GM18861 (cell line): ENCODE results near the gene CXCR4.
A peak's percentile ranks its signal among the peaks of the same experiment; 100 is the strongest.

Experiments
- ATAC-seq: cut with Tn5 transposase; IDR thresholded peaks from one replicate; pipeline ENCODE4 v1.9.1; 2021; ENCODE audit not compliant: unreplicated experiment

Gene CXCR4

GRCh38 chr2:136117909-136118818 is at the start of gene CXCR4:
Gene CXCR4, minus strand, starts transcription at chr2:136118149. Its CDS starts 89 bp downstream, at chr2:136118060.
- no peak for ATAC-seq

DNA sequence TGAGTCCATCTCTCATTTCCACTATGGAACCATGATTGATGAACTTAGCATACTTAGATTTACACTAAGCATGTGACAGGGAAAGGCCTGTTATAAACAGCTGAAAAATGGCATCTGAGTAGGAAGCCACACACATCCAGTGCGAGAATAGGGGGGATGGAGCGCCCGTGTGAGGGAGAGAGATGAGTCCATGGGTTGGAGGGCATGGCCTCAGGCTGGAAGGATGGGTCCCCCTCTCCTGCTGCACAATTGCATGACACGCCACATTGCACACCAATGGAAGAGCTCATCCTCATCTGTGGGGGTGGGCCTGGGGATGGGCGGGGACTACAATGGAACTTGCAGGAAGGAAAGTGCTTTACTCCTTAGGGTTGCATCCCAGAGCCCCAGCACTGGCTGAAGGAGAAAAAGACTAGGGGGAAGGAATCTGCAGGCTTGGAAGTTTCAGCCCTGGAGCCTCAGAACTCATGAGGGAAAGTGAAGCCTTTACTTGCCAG is 46.4 kb upstream of the CXCR4 start:
- no peak for ATAC-seq

GRCh38 chr2:136162438-136162837 is 44.5 kb upstream of the CXCR4 start:
- ATAC-seq = no peak

GRCh38 chr2:136156411-136156810 is 38.5 kb upstream of the CXCR4 start:
- ATAC-seq = no peak

- ATAC-seq = no peak
Observed at GRCh38 chr2:136154384-136154783, 36.4 kb upstream of the CXCR4 start.

DNA sequence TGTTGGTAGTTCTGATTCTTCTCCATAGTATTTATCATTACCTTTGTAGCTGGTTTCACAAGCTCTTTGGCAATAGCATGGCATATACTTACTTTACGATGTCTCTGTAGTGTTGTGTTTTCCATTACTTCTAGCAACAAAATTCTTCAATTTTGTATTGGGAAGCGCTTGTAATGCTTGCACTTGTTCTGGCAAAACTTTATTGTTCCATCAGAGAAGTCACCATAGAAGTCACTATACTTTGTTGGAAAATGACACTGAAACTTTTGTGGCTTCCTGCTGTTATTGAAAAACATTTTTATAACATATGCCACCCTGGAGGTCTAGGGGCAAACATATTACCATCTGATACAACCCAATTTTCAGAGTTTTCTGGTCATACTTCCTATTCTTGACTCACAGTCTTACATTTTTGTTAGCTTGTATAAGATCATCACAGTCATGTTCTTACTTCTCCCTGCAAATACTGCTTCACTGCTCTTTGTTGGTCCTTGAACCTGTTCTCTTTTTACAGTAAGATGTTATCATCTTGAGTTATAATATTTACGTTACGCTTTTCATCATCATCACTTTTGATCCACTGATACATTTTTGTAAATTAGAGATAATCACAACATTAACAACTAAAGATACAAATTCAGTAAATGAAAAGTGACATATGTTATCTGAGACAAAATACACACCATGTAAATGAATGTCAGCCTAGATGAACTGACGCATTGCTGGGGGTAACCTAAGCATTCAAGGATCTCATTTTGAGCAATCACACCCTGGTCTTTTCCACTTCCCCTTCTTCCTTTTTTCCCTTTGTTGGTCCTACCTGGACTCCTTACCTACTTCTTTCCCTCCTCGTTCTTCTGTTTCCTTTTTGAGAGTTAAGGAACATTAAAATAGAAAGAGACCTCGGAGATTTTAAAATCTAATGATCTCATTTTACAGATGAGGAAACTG is 33.3 kb upstream of the CXCR4 start:
- no peak for ATAC-seq

DNA sequence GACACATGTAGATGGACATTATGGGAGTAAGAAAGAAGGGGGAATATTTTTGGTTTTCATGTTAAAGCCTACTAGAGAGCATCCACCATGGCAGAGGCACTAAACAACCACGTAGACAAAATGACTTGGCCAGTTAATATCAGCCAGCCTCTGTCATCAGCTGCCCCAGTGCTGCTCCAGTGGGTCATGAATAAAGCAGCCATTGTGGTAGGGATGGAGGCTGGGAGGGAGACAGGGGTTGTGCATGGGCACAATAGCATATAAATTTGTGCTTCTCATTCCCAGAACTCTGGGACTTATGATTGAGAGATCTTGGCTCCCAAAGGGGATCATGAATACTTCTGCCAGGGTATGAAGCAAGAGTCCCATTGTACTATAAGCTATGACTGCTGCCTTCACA is 31.1 kb upstream of the CXCR4 start:
- no peak for ATAC-seq

DNA sequence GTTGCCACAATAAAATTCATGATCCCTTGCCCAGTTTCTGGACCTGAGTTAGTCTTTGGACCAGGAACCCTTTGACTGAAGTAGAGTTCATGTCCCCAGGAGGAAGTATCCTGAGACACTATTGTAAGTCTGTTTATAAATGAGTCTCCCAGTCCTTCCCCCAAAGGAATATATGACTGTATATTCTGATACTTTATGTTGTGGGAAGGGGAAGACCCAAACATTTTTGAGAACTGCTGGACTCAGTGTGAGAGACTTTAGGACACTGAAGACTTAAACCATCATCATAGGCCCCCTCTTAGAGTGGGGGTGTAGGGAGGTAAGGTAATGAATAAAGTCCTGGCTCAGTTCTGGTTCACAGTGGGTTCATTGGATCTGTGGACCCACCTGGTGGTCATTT is 28.6 kb upstream of the CXCR4 start:
- no peak for ATAC-seq

DNA sequence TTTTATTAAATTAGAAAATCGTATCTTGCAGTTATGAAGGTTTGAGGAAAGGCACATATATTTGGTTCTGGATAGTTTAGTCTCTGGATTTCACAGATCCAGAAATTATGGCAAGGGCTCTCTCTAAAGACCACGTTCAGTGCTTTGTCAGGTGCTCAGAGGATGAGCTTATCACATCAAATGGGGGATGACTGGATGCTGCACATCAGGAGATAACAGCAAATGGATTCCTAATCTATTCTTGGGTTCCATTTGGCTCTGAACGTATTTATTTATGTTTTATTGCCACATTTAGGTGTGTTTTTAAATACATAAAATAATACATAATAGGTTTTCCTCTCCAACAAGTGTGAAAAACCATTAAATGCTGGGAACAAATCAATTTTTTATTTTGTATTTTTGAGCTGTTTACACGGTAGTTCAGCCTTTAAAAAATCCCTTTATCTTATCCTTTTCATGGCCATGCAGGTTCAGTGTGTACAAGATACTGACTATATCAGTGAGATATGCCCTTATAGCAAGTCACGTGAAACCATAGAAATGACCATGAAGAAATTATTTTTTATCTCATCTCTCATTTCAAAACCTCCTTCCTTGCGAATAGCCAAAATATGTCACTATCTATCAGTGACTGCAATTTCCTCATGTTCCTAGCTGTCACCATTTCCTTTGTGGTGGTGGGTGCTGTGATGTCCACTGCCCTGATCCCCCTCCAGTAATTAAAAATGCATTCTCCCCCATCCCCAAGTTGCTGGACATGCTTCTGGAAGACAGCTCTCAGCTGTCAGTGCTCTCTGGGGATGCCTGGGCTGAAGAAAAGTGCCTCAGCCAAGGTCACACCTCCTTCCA is 25.9 kb upstream of the CXCR4 start:
- no peak for ATAC-seq

- no peak for ATAC-seq
Observed at GRCh38 chr2:136141510-136142149, 23.7 kb upstream of the CXCR4 start.

DNA sequence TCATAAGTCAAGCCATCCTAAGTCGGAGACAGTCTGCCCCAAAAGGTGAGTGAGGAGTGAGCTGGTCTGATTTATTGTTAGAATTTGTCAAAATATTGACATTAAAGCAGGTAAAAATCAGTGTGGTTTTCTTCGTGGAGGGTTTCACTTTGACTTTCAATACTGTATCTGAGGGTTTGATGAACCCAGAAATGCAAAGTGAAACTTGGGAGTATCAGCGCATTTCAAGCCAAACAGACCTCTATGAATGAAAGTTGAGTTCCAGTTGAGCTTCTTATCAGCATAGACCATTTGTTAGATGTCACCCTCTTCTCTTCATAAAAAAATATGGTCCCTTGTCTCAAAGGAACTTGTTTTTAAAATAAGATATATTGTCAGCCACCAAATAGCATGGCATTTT is 21.7 kb upstream of the CXCR4 start:
- ATAC-seq = no peak

DNA sequence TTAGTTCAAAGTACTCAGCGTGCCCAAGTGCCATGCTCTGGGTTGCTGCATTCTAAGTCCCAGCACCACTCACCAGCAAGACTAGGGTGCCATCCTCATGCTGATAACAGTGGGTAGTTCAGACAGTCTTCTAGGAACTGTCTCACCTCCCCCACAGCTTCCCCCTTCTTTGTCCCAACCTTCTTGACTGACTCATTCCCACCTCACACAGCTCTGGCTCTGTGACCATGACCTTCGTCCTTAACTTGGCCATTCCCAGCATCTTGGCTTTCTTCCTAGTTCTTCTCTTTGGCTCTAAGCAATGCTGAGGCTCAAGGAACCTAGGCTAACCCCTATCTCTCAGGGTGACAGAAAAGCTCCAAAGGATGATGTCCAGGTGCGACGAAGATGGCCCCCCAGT is 20.0 kb upstream of the CXCR4 start:
- ATAC-seq = no peak

- no peak for ATAC-seq
Observed at GRCh38 chr2:136136931-136137330, 19.0 kb upstream of the CXCR4 start.

- ATAC-seq = peak; percentile 47
Observed at GRCh38 chr2:136135921-136136906, 18.3 kb upstream of the CXCR4 start.

DNA sequence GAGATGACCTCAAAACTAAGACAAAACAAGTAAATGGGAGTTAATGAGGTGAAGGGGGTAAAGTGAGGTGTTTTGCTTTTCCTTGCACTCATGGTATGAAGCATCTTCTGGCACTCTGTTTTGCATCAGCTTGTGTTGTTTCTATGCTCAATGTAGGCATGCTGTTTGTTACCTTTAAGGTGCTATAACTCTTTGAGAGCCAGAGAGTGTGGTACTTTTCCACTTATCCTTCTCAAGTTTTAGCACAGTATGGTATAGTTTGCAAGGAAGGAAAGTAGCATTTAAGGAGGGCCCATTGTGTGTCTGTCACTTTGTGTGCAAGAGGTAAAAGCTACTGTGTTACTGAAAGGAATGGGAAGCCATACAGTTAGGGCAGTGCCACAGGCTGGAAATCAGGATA is 17.5 kb upstream of the CXCR4 start:
- ATAC-seq = no peak

- no peak for ATAC-seq
Observed at GRCh38 chr2:136134126-136134525, 16.2 kb upstream of the CXCR4 start.

GRCh38 chr2:136133586-136133985 is 15.6 kb upstream of the CXCR4 start:
- no peak for ATAC-seq

GRCh38 chr2:136133176-136133575 is 15.2 kb upstream of the CXCR4 start:
- no peak for ATAC-seq

- ATAC-seq = no peak
Observed at GRCh38 chr2:136132825-136133155, 14.8 kb upstream of the CXCR4 start.
